HEK293 (cell line): ENCODE results near the gene SOCS7.

Experiments used
- GLI4 ChIP-seq: fragments of 450-650 bp; formaldehyde crosslinking; IDR thresholded peaks from 2 replicates; pipeline ENCODE4 v1.5.1; 2016; ENCODE audit warnings: missing biosample characterization, missing genetic modification characterization
- MEIS1 ChIP-seq: sonication (generic); formaldehyde crosslinking; IDR thresholded peaks from 2 replicates; pipeline ENCODE4 v1.8.1; 2022; ENCODE audit warnings: missing genetic modification reagents, mild to moderate bottlenecking, borderline replicate concordance

DNA sequence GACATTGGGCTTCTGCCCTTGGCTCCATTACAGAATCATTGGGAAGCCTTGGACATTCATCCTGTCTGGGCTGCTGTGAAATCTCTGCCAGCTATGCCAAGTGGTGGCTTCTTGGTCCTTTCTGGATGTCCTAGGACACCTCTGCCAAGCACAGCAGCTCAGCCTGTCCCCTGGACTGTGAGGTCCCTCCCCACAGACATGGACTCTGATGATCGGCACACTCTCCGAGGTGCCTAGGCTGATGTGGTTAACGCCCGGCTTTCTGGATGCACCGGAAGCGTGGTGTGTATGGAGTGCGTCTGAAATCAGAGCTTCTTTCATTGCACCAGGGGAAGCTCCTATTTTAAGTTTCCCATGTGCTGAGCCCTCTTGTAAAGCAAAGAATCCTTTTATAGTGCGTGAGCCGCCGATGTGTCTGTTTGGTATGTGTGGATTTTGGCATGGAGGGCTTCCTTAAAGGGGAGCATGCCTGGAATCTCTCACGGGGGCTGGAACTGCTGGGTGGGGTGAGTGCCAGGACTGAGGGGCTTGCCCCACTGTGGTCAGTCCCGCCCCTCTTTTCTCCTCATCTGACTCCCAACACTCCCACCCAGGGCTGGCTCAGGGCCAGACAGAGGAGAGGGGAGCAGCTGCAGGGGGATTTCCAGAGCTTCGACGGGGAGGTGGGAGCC lies 69.7 kb downstream of the SOCS7 start:
- TF ChIP-seq GLI4 = no peak
- TF ChIP-seq MEIS1 = no peak
